ENCODE measurements around the gene ID2. TPM values are rescaled to one million over a fixed set of nuclear protein-coding genes. Genes with fewer than 3 reads are reported as not detected.

ID2 gene
- total RNA-seq, 1 experiment from 2014 or later: 48.6 TPM

DNA sequence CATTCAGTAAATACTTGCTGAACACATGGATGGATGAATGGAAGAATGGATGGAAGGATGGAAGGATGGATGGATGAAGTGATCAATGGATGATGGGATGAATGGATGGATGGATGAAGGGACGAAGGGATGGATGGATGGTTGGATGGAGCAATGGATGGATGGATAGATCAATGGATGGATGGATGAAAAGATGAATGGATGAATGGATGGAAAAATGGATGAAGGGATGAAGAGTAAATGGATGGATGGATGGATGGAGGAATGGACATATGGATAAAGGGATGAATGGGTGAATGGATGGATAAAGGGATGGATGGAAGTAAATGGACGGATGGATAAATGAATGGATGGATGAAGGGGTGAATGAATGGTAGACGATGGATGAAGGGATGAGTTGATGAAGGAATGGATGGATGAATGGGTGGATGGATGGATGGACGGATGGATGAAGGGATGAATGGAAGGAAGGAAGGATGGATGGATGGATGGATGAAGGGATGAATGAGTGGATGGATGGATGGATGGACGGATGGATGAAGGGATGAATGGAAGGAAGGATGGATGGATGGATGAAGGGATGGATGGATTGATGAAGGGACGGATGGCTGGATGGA is 13.9 kb upstream of the ID2 start:
- Histone ChIP-seq H2BK20ac (ENCODE audit: low read depth, low read length, poor library complexity, severe bottlenecking) (no peak overlapping the region), H2AK5ac (ENCODE audit: insufficient read length, low read length) (no peak overlapping the region), H3K14ac (ENCODE audit: insufficient read depth, low read length) (no peak overlapping the region), H4K91ac (ENCODE audit: insufficient read length, low read depth, low read length) (no peak overlapping the region), H3K18ac (ENCODE audit: insufficient read length, low read depth, low read length) (no peak overlapping the region), H3K79me1 (ENCODE audit: insufficient read depth, low read depth, low read length, poor library complexity, severe bottlenecking) (no peaks in the 10 kb centered on the region), H3K4me2 (ENCODE audit: insufficient read depth, insufficient read length, low read length) (no peak overlapping the region), H4K5ac (ENCODE audit: insufficient read length, low read depth, low read length) (no peak overlapping the region), H3K79me2 (ENCODE audit: insufficient read depth, low read length) (no peaks in the 10 kb centered on the region), H2AFZ (ENCODE audit: low read length) (no peak overlapping the region), H3K23me2 (ENCODE audit: insufficient read length, low read depth, low read length, poor library complexity, severe bottlenecking) (no peaks in the 10 kb centered on the region), H2BK15ac (ENCODE audit: low read depth, low read length) (no peak overlapping the region), H3K9me3 (ENCODE audit: control insufficient read depth, low read depth, low read length) (no peaks in the 10 kb centered on the region), H3K9ac (ENCODE audit: extremely low read depth, insufficient read length, low read length) (no peak overlapping the region), H3K27me3 (ENCODE audit: insufficient read depth, low read length) (no peaks in the 10 kb centered on the region), H3K4me1 (ENCODE audit: insufficient read depth, low read length) (no peaks in the 10 kb centered on the region), H2BK120ac (ENCODE audit: low read depth, low read length, poor library complexity, severe bottlenecking) (no peak overlapping the region), H3K27ac (ENCODE audit: insufficient read length, low read depth, low read length) (no peak overlapping the region), H4K8ac (replicated peaks; ENCODE audit: insufficient read length, low read depth, low read length) (no peak overlapping the region), H2BK5ac (ENCODE audit: insufficient read length, low read length) (no peak overlapping the region), H3T11ph (ENCODE audit: low read length) (no peak overlapping the region), H3K56ac (ENCODE audit: insufficient read length, low read depth, low read length) (no peak overlapping the region), H2BK12ac (ENCODE audit: insufficient read length, low read depth, low read length) (no peak overlapping the region), H3K4ac (ENCODE audit: low read depth, low read length) (no peak overlapping the region), H4K20me1 (ENCODE audit: control insufficient read depth, insufficient read depth, insufficient read length) (no peaks in the 10 kb centered on the region), H3K23ac (ENCODE audit: insufficient read length, low read depth, low read length) (no peak overlapping the region)
- no peaks in the 10 kb centered on the region; a peak in 3 of 5 replicates for H3K9me3 Mint-ChIP-seq
- H3K4me1 Mint-ChIP-seq: peaks cover 5 to 8% of the 10 kb centered on the region in 2 experiments
- peaks cover 2% of the 10 kb centered on the region; the same call in 1 of the 2 replicates for H3K27me3 Mint-ChIP-seq (ENCODE audit: low read depth)
- H3K27ac Mint-ChIP-seq: no peak overlapping the region
- TF ChIP-seq CTCF (conservative IDR thresholded peaks at IDR 0.05): no peak
- no peak overlapping the region for H3K4me3 Mint-ChIP-seq
- 100% methylated on average over 6 of the region's 6 CpGs for WGBS (ENCODE audit: extremely low coverage, insufficient read length, low lambda C conversion rate)
- DNase-seq: peak; percentile 0
- no peaks in the 10 kb centered on the region for H3K36me3 Mint-ChIP-seq (ENCODE audit: insufficient read depth in 1 of 3, low read depth in 3 of 3)
